H1 (cell line): ENCODE data around the gene KANSL1L. TPM values are rescaled to one million over a fixed set of nuclear protein-coding genes. Genes with fewer than 3 reads are reported as not detected.

Source experiments
- PHF8 ChIP-seq: fragments of 200-600 bp; sonication (generic); conservative IDR thresholded peaks from 2 replicates; pipeline ENCODE4 v1.7.1; 2012; ENCODE audit warnings: low read depth, mild to moderate bottlenecking, inconsistent platforms, low read length, moderate library complexity
- POLR2AphosphoS5 ChIP-seq: IDR thresholded peaks from 2 replicates; pipeline ENCODE4 v1.6.1; 2011; ENCODE audit warnings: low read depth, low read length
- SAP30 ChIP-seq: fragments of 300-600 bp; sonication (generic); IDR thresholded peaks from 2 replicates; pipeline ENCODE4 v1.7.1; 2012; ENCODE audit warnings: low read length, moderate library complexity, mild to moderate bottlenecking, inconsistent platforms; ENCODE audit not compliant: insufficient read depth, insufficient replicate concordance
- SIN3A ChIP-seq, 2 experiments: IDR thresholded peaks in 1 of 2; conservative IDR thresholded peaks in 1 of 2; 2 replicates each; pipeline ENCODE4 v1.6.1; 2011 to 2012; ENCODE audit warnings: low read length in 2 of 2, improper control_type of control experiment in 1 of 2, low read depth in 1 of 2, mild to moderate bottlenecking in 1 of 2
- polyA plus RNA-seq, 7 experiments: library from polyadenylated mRNA; depleted of rRNA in 3 of 7; stranded (reverse) in 5 of 7; unstranded in 2 of 7; fragments of >200 nt in 5 of 7; fragments of 200-250 nt in 2 of 7; gene quantifications; 1 replicate in 5 of 7; 2 replicates in 1 of 7; 4 replicates in 1 of 7; pipeline versions ENCODE4 v1.2.1 to v1.2.3, GENCODE V29; 2011 to 2013; ENCODE audit warnings: missing spikeins in 2 of 7, mixed read lengths in 2 of 7
- total RNA-seq: library from RNA; stranded (reverse); fragmentation: NEBNext Ultra II Directional; extraction: Animal tissue kit (Norgen Biotek cat#: 25700); gene quantifications from 2 replicates; pipeline ENCODE4 v1.2.1, GENCODE V29; 2021
- TF ChIP-seq, protein P1 (sequence below): IDR thresholded peaks from 2 replicates; pipeline ENCODE4 v1.6.1; 2011; ENCODE audit warnings: low read length, improper control_type of control experiment

The KANSL1L gene
- total and polyA plus RNA-seq, 2 of the 8 experiments (the other 6 are each of a cell fraction or from before 2014, with no cell fraction given), result 5.4 to 17.2 TPM

DNA sequence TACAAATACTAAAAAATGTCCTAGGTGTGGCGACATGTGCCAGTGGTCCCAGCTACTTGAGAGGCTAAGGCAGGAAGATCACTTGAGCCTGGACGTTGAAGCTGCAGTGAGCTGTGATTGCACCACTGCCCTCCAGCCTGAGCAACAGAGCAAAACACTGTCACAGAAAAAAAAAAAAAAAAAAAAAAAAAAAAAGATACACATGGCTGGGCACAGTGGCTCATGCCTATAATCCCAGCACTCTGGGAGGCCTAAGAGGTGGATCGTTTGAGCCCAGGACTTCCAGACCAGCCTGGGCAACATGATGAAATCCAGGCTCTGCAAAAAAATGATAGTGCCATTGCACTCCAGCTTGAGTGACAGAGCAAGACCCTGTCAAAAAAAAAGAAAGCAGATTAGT is 13.7 kb downstream of the KANSL1L start (continued):
- TF ChIP-seq PHF8 (no peak), SAP30 (no peak), SIN3A (conservative IDR thresholded peaks at IDR 0.05 in 1 of 2, IDR thresholded peaks at IDR 0.05 in 1 of 2; ENCODE audit: low read depth in 1 of 2, low read length in 2 of 2) (no peak), POLR2AphosphoS5 (no peak)
- TF ChIP-seq, protein P1, sequence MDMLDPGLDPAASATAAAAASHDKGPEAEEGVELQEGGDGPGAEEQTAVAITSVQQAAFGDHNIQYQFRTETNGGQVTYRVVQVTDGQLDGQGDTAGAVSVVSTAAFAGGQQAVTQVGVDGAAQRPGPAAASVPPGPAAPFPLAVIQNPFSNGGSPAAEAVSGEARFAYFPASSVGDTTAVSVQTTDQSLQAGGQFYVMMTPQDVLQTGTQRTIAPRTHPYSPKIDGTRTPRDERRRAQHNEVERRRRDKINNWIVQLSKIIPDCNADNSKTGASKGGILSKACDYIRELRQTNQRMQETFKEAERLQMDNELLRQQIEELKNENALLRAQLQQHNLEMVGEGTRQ, result no peak
